SK-N-SH (cell line): ENCODE results near the gene ABCC11. TPM values are rescaled to one million over a fixed set of nuclear protein-coding genes. Genes with fewer than 3 reads are reported as not detected.

Source experiments
- CTCF ChIA-PET: fragments of 300-600, 350-600 bp; formaldehyde crosslinking; extraction: SDS; loops from one replicate; lab custom pipeline; 2021; lab: Yijun Ruan, JAX
- POLR2A ChIA-PET: fragments of 350-600 bp; sonication (Branson Sonifier 250); formaldehyde crosslinking; extraction: SDS; loops from one replicate; lab custom pipeline; 2020; ENCODE audit warnings: antibody characterized with exemption, inconsistent platforms; lab: Yijun Ruan, JAX
- DNase-seq: peaks from one replicate; pipeline ENCODE4 v3.0.0; 2012
- H2AFZ ChIP-seq: fragments of 200-600 bp; sonication (generic); 2 replicates; pipeline ENCODE4 v1.8.1; 2016; ENCODE audit warnings: antibody characterized with exemption, mild to moderate bottlenecking, low read depth
- H3F3A ChIP-seq: fragments of 200-600 bp; sonication (generic); replicated peaks from 2 replicates; pipeline ENCODE3; 2016; ENCODE audit warnings: antibody characterized with exemption, mild to moderate bottlenecking; ENCODE audit not compliant: insufficient read depth
- H3K27ac ChIP-seq, 2 experiments: fragments of 200-500 bp in 1 of 2; fragments of 200-600 bp in 1 of 2; sonication (Bioruptor generic) in 1 of 2; sonication (generic), shearing (Covaris generic) in 1 of 2; 2 replicates each; pipeline versions ENCODE4 v1.5.1 to v1.6.1; 2014 to 2016; ENCODE audit warnings: low read depth in 2 of 2, inconsistent platforms in 1 of 2, low read length in 1 of 2, mild to moderate bottlenecking in 1 of 2, mixed read lengths in 1 of 2
- H3K27me3 ChIP-seq: fragments of 200-600 bp; sonication (generic), shearing (Covaris generic); 2 replicates; pipeline ENCODE4 v1.6.1; 2016; ENCODE audit warnings: mixed run types; ENCODE audit not compliant: insufficient read depth
- H3K36me3 ChIP-seq, 2 experiments: fragments of 200-500 bp in 1 of 2; fragments of 200-600 bp in 1 of 2; sonication (Bioruptor generic) in 1 of 2; sonication (generic) in 1 of 2; replicated peaks in 1 of 2; 2 replicates each; pipeline versions ENCODE3 to v1.5.1; 2014 to 2016; ENCODE audit warnings: low read length in 1 of 2, mild to moderate bottlenecking in 1 of 2; ENCODE audit not compliant: insufficient read depth in 2 of 2, control insufficient read depth in 1 of 2
- H3K4me1 ChIP-seq, 2 experiments: fragments of 200-500 bp in 1 of 2; fragments of 200-600 bp in 1 of 2; sonication (Bioruptor generic) in 1 of 2; sonication (generic), shearing (Covaris generic) in 1 of 2; 2 replicates each; pipeline versions ENCODE4 v1.5.1 to v1.6.1; 2014 to 2016; ENCODE audit warnings: low read depth in 1 of 2, low read length in 1 of 2, mixed run types in 1 of 2; ENCODE audit not compliant: insufficient read depth in 2 of 2, control insufficient read depth in 1 of 2
- H3K4me2 ChIP-seq: fragments of 200-600 bp; sonication (generic), shearing (Covaris generic); 2 replicates; pipeline ENCODE4 v1.6.1; 2017; ENCODE audit warnings: mixed run types
- H3K4me3 ChIP-seq, 2 experiments: fragments of 200-500 bp in 1 of 2; fragments of 200-600 bp in 1 of 2; sonication (Bioruptor generic) in 1 of 2; sonication (generic), shearing (Covaris generic) in 1 of 2; 2 replicates each; pipeline versions ENCODE4 v1.5.1 to v1.8.1; 2014 to 2016; ENCODE audit warnings: low read depth in 2 of 2, inconsistent platforms in 1 of 2, low read length in 1 of 2, mild to moderate bottlenecking in 1 of 2, mixed read lengths in 1 of 2, moderate library complexity in 1 of 2
- H3K79me2 ChIP-seq: fragments of 200-600 bp; sonication (generic); 2 replicates; pipeline ENCODE4 v1.8.1; 2017; ENCODE audit warnings: mild to moderate bottlenecking; ENCODE audit not compliant: insufficient read depth
- H3K9ac ChIP-seq: fragments of 200-600 bp; sonication (generic); 2 replicates; pipeline ENCODE4 v1.6.1; 2017; ENCODE audit warnings: mixed run types
- H3K9me2 ChIP-seq: fragments of 200-600 bp; sonication (generic); 2 replicates; pipeline ENCODE4 v1.6.1; 2017; ENCODE audit warnings: mixed run types
- H3K9me3 ChIP-seq: fragments of 200-600 bp; sonication (generic); 2 replicates; pipeline ENCODE4 v1.6.1; 2017; ENCODE audit warnings: mixed run types, mild to moderate bottlenecking, moderate library complexity
- H4K20me1 ChIP-seq: fragments of 200-600 bp; sonication (generic); 2 replicates; pipeline ENCODE4 v1.6.1; 2017; ENCODE audit warnings: mild to moderate bottlenecking, mixed run types; ENCODE audit not compliant: insufficient read depth
- EP300 ChIP-seq, 2 experiments: IDR thresholded peaks; 2 replicates each; pipeline versions ENCODE4 v1.4.0 to v1.6.1; 2012; ENCODE audit warnings: borderline replicate concordance in 1 of 2, low read depth in 1 of 2, low read length in 1 of 2
- EZH2phosphoT487 ChIP-seq: fragments of 200-600 bp; sonication (generic); IDR thresholded peaks from 2 replicates; pipeline ENCODE4 v1.6.1; 2017; ENCODE audit warnings: low read depth, mixed run types, mild to moderate bottlenecking, antibody characterized with exemption, moderate library complexity, borderline replicate concordance
- FOXJ3 ChIP-seq: sonication (generic); formaldehyde crosslinking; IDR thresholded peaks from 2 replicates; pipeline ENCODE4 v1.5.1; 2020; ENCODE audit warnings: mild to moderate bottlenecking, missing genetic modification reagents
- FOXM1 ChIP-seq: IDR thresholded peaks from 2 replicates; pipeline ENCODE4 v1.4.0; 2012; ENCODE audit warnings: low read depth, mild to moderate bottlenecking
- IRF3 ChIP-seq: fragments of 150-350 bp; IDR thresholded peaks from 2 replicates; pipeline ENCODE4 v1.6.1; 2016; ENCODE audit warnings: mild to moderate bottlenecking, low read depth, low read length
- MXI1 ChIP-seq: IDR thresholded peaks from 2 replicates; pipeline ENCODE4 v1.6.1; 2012; ENCODE audit warnings: mild to moderate bottlenecking, low read depth, low read length, improper control_type of control experiment
- NFIC ChIP-seq: IDR thresholded peaks from 2 replicates; pipeline ENCODE4 v1.4.0; 2012; ENCODE audit warnings: borderline replicate concordance
- NRF1 ChIP-seq: IDR thresholded peaks from 2 replicates; pipeline ENCODE4 v1.6.1; 2012; ENCODE audit warnings: low read depth, mild to moderate bottlenecking, low read length
- POLR2AphosphoS5 ChIP-seq: IDR thresholded peaks from 2 replicates; pipeline ENCODE4 v1.6.1; 2012; ENCODE audit warnings: low read depth, low read length
- RCOR1 ChIP-seq: fragments of 150-350 bp; IDR thresholded peaks from 2 replicates; pipeline ENCODE4 v1.6.1; 2017; ENCODE audit warnings: antibody characterized with exemption, low read length
- RFX5 ChIP-seq: IDR thresholded peaks from 2 replicates; pipeline ENCODE4 v1.6.1; 2012; ENCODE audit warnings: mild to moderate bottlenecking, improper control_type of control experiment, low read length
- TAF1 ChIP-seq: IDR thresholded peaks from 2 replicates; pipeline ENCODE4 v1.6.1; 2012; ENCODE audit warnings: low read depth, mild to moderate bottlenecking, low read length, moderate library complexity, borderline replicate concordance
- TEAD4 ChIP-seq: IDR thresholded peaks from 2 replicates; pipeline ENCODE4 v1.4.0; 2012; ENCODE audit warnings: mild to moderate bottlenecking, borderline replicate concordance; ENCODE audit not compliant: insufficient read depth
- WGBS: methylation state at CpG from one replicate; pipeline ENCODE4 v1.1.6; 2017; ENCODE audit warnings: low lambda C conversion rate; 5-methylcytosine and 5-hydroxymethylcytosine counted together
- polyA plus RNA-seq, 3 experiments: library from polyadenylated mRNA; depleted of rRNA; stranded (reverse); fragments of >200 nt; gene quantifications; 2 replicates each; pipeline ENCODE4 v1.2.3, GENCODE V29; 2012
- TF ChIP-seq, protein P1 (sequence below): IDR thresholded peaks from 2 replicates; pipeline ENCODE4 v1.4.0; 2012; ENCODE audit warnings: low read depth
- TF ChIP-seq, protein P2 (sequence below): IDR thresholded peaks from 2 replicates; pipeline ENCODE4; 2012
- TF ChIP-seq, protein P3 (sequence below): fragments of 200-600 bp; sonication (generic); IDR thresholded peaks from 2 replicates; pipeline ENCODE4 v1.6.1; 2017; ENCODE audit warnings: antibody characterized with exemption, mild to moderate bottlenecking, moderate library complexity

ABCC11 gene
- polyA plus RNA-seq, 1 of the 3 experiments (the other 2 are of a cell fraction), result 0.07 TPM

DNA sequence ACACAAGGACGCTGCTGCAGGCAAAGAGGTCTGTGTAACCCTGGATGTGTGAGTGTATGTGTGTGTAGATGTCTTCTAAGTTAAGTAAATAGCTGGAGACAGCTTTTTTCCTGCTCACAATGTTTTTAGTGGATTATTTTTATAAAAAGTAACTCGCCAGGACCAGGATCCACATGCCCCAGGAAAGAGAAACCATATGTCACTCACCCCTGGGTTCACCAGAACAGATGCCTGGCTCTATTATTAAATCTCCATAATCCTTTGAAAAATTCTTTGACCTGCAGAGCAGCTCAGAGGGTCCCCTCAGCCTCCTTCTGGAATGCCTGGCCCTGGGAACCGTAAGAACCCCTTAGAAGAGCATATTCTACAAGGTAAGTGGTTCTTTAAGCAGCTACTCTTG is 109.5 kb downstream of the ABCC11 start:
- Histone ChIP-seq H3K4me2 (no peak overlapping the region), H3K4me3 (no peak overlapping the region), H3K9me2 (no peaks in the 10 kb centered on the region), H3K9me3 (no peaks in the 10 kb centered on the region), H3K79me2 (no peaks in the 10 kb centered on the region), H3K4me1 (no peaks in the 10 kb centered on the region; a peak in 1 of 4 replicates), H3K9ac (no peak overlapping the region), H3K27ac (no peak overlapping the region; a peak in 1 of 4 replicates), H2AFZ (no peak overlapping the region; the same call in 1 of the 2 replicates), H3F3A (no peaks in the 10 kb centered on the region), H3K36me3 (no peaks in the 10 kb centered on the region), H3K27me3 (no peaks in the 10 kb centered on the region), H4K20me1 (no peaks in the 10 kb centered on the region)
- TF ChIP-seq RFX5, result no peak
- TF ChIP-seq, protein P1, sequence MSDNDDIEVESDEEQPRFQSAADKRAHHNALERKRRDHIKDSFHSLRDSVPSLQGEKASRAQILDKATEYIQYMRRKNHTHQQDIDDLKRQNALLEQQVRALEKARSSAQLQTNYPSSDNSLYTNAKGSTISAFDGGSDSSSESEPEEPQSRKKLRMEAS, result no peak
- DNase-seq, result no peak
- WGBS, result 90% methylated on average over 3 of the region's 3 CpGs
- POLR2A ChIA-PET, result no interaction called here
- CTCF ChIA-PET, result interaction anchor here (1.2 to 1.3 kb wide), 3 partner anchors 11 to 994 kb away, joined by 3 to 4 read pairs (median 4); no protein-coding TSS in a partner anchor

DNA sequence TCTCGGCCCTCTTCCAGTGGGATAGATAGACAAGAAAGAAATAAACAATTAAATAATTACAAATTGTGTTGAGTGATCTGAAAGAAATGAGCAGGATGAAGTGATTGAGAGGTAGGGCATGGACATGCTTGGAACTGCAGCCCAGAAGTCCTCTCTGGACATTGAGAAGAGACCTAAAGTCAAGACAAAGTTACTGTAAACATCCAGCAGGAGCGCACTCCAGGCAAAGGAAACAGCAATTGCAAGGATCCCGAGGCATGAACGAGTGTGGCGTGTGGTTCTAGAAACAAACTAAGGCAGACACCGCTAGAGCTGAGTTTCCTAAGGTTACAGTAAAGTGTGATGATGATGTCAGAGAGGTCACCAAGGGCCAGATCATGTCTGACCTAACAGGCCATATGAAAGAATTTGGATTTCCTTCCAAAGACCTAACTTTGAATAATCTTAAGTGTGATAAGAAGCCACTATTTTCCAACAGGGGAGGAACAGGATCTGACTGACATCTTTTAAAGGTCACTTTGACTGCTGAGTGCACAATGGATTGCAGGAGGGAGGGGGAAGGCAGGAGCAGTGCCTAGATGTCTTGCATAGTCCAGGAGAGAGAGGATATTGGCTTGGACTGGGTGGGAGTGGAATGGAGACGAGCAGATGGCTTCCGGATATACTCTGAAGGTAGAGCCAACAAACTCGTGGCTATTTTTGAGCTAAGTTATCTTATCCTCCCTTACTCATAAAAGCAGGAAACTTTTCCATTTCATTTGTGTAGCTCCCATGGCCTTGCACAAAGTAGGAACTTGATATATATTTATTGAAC is 110.6 kb downstream of the ABCC11 start:
- Histone ChIP-seq H3K27me3 (no peaks in the 10 kb centered on the region), H3K4me3 (no peak overlapping the region), H3F3A (no peaks in the 10 kb centered on the region), H3K27ac (no peak overlapping the region), H3K4me1 (no peaks in the 10 kb centered on the region; a peak in 2 of 4 replicates), H3K36me3 (no peaks in the 10 kb centered on the region), H3K79me2 (no peaks in the 10 kb centered on the region), H4K20me1 (no peaks in the 10 kb centered on the region), H3K9me3 (no peaks in the 10 kb centered on the region), H2AFZ (no peak overlapping the region), H3K9ac (no peak overlapping the region), H3K4me2 (no peak overlapping the region), H3K9me2 (no peaks in the 10 kb centered on the region)
- ChIA-PET CTCF (interaction anchor here (1.2 kb wide), 1 partner anchor 993 kb away, joined by 3 read pairs; no protein-coding TSS in a partner anchor), POLR2A (no interaction called here)
- DNase-seq, result no peak
- 73% methylated on average over 9 of the region's 9 CpGs for WGBS
- TF ChIP-seq, protein P2, sequence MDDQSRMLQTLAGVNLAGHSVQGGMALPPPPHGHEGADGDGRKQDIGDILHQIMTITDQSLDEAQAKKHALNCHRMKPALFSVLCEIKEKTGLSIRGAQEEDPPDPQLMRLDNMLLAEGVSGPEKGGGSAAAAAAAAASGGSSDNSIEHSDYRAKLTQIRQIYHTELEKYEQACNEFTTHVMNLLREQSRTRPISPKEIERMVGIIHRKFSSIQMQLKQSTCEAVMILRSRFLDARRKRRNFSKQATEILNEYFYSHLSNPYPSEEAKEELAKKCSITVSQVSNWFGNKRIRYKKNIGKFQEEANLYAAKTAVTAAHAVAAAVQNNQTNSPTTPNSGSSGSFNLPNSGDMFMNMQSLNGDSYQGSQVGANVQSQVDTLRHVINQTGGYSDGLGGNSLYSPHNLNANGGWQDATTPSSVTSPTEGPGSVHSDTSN, result no peak
- no peak for TF ChIP-seq RFX5
- no peak for TF ChIP-seq TEAD4
- TF ChIP-seq RCOR1, result no peak
- TF ChIP-seq FOXJ3 (CRISPR knock-in tag), result no peak
- TF ChIP-seq NFIC, result no peak
- TF ChIP-seq FOXM1, result no peak
- TF ChIP-seq TAF1, result no peak
- no peak for TF ChIP-seq MXI1
- no peak for TF ChIP-seq NRF1
- TF ChIP-seq, protein P3, sequence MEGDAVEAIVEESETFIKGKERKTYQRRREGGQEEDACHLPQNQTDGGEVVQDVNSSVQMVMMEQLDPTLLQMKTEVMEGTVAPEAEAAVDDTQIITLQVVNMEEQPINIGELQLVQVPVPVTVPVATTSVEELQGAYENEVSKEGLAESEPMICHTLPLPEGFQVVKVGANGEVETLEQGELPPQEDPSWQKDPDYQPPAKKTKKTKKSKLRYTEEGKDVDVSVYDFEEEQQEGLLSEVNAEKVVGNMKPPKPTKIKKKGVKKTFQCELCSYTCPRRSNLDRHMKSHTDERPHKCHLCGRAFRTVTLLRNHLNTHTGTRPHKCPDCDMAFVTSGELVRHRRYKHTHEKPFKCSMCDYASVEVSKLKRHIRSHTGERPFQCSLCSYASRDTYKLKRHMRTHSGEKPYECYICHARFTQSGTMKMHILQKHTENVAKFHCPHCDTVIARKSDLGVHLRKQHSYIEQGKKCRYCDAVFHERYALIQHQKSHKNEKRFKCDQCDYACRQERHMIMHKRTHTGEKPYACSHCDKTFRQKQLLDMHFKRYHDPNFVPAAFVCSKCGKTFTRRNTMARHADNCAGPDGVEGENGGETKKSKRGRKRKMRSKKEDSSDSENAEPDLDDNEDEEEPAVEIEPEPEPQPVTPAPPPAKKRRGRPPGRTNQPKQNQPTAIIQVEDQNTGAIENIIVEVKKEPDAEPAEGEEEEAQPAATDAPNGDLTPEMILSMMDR, result no peak
- no peak for TF ChIP-seq EP300 (IDR thresholded peaks at IDR 0.05; ENCODE audit: borderline replicate concordance in 1 of 2, low read depth in 1 of 2, low read length in 1 of 2)
- no peak for TF ChIP-seq IRF3
- TF ChIP-seq EZH2phosphoT487, result no peak
- no peak for TF ChIP-seq POLR2AphosphoS5
